Ovary (tissue), 9 donors: ENCODE results near the gene TCEAL9. TPM values are rescaled to one million over a fixed set of nuclear protein-coding genes. Genes with fewer than 3 reads are reported as not detected.
"Not testable (repeated sequence)": the region's sequence is repeated elsewhere in the genome, so short reads cannot be mapped to it uniquely, and the experiment has no call there.

Experiments used
- DNase-seq, 5 donors: peaks; one replicate each; pipeline ENCODE4 v3.0.0-alpha.2; 2019 to 2020
- H3K27ac ChIP-seq, 2 donors: fragments of 200-600 bp; one replicate each; pipeline versions ENCODE4 v1.5.1 to v1.8.0; 2019 to 2022
- H3K27me3 ChIP-seq: fragments of 200-600 bp; one replicate; pipeline ENCODE4 v1.8.0; 2022
- H3K36me3 ChIP-seq: fragments of 200-600 bp; sonication (generic); one replicate; pipeline ENCODE4 v1.5.1; 2019
- H3K4me1 ChIP-seq: one replicate; pipeline ENCODE4 v1.8.1; 2013; ENCODE audit warnings: mild to moderate bottlenecking, moderate library complexity; ENCODE audit not compliant: insufficient read depth
- H3K4me3 ChIP-seq: fragments of 200-600 bp; sonication (generic); one replicate; pipeline ENCODE4 v1.5.1; 2017
- H3K9me3 ChIP-seq, 2 donors: fragments of 200-600 bp in 1 of 2; sonication (generic) in 1 of 2; one replicate each; pipeline versions ENCODE4 v1.5.1 to v1.8.1; 2013 to 2019; ENCODE audit warnings: mild to moderate bottlenecking in 1 of 2, moderate library complexity in 1 of 2
- CTCF ChIP-seq, 3 donors: fragments of 450-650 bp in 2 of 3; fragments of 200-600 bp in 1 of 3; IDR thresholded peaks; one replicate each; pipeline versions ENCODE4 v1.5.1 to v1.8.0; 2016 to 2022; ENCODE audit warnings: antibody characterized with exemption in 3 of 3, mild to moderate bottlenecking in 1 of 3
- EP300 ChIP-seq: sonication (generic); formaldehyde crosslinking; IDR thresholded peaks from one replicate; pipeline ENCODE4 v1.6.1; 2017; ENCODE audit warnings: antibody characterized with exemption
- POLR2A ChIP-seq: fragments of 450-650 bp; IDR thresholded peaks from one replicate; pipeline ENCODE4 v1.6.1; 2017; ENCODE audit warnings: antibody characterized with exemption, mild to moderate bottlenecking, moderate library complexity
- WGBS, 3 donors: extraction: QIAGEN DNeasy Blood & Tissue Kit in 1 of 3; methylation state at CpG; one replicate each; pipeline versions ENCODE4 v1.1.5 to v1.1.7; 2013 to 2017; 5-methylcytosine and 5-hydroxymethylcytosine counted together
- intact Hi-C, 4 donors: fragments of 100-400 bp; cut with DNase I; formaldehyde crosslinking; loops; one replicate each; pipeline versions ENCODE4 v1.11.0 to v1.15.1; 2022 to 2023
- polyA plus RNA-seq, 2 donors: library from polyadenylated mRNA; stranded (reverse); fragments of 200-250 nt in 1 of 2; fragments of 350-450 nt in 1 of 2; fragmentation: Illumina TruSeq in 1 of 2; extraction: RNeasy Lipid Tissue Mini Kit (QIAGEN cat#74804) in 1 of 2; gene quantifications; one replicate each; pipeline ENCODE4 v1.2.3, GENCODE V29; 2013 to 2014
- total RNA-seq, 7 donors: library from RNA; depleted of rRNA in 2 of 7; stranded (reverse); fragments of >200 nt in 2 of 7; fragmentation: NEBNext Ultra II Directional in 3 of 7; extraction: Animal tissue kit (Norgen Biotek cat#: 25700) in 3 of 7; gene quantifications; one replicate each; pipeline versions ENCODE4 v1.1.0 to v1.2.4, GENCODE V29; 2016 to 2023
- donor health status: DM: no; HTN: no; CAD: no; lungs with moderate emphysema.
- donor health status: DM: no; HTN: no; CAD: no.
- donor health status: Bipolar disorder and iron deficiency.
- donor health status: DM: yes; HTN: yes; CAD: no.
- donor health status: DM: no; HTN: no; CAD: no.
- donor health status: DM: yes; HTN: yes; CAD: no.

The TCEAL9 gene
- total and polyA plus RNA-seq, 9 donors = 78.0 to 246 (median 172) TPM

- intact Hi-C loops = no loop called here
- Histone ChIP-seq H3K27me3 (no peaks in the 10 kb centered on the region), H3K4me3 (no peak overlapping the region), H3K9me3 (no peaks in the 10 kb centered on the region), H3K27ac (no peak overlapping the region), H3K4me1 (no peaks in the 10 kb centered on the region), H3K36me3 (no peaks in the 10 kb centered on the region)
- DNase-seq = no peak
- TF ChIP-seq CTCF (IDR thresholded peaks at IDR 0.05) = no peak
- no peak for TF ChIP-seq POLR2A
- no peak for TF ChIP-seq EP300
- 54 to 62% (median 54%) methylated on average over 29 of the region's 29 CpGs for WGBS, 3 donors
Observed at GRCh38 chrX:103347682-103348397, 8.5 kb upstream of the TCEAL9 start.

- DNase-seq = peak; percentile 37 to 67 (median 52)
- Histone ChIP-seq H3K27me3 (no peaks in the 10 kb centered on the region), H3K36me3 (no peaks in the 10 kb centered on the region), H3K9me3 (no peaks in the 10 kb centered on the region), H3K4me1 (no peaks in the 10 kb centered on the region), H3K27ac (peak overlapping the region; percentile 87 to 97), H3K4me3 (peak overlapping the region; percentile 56)
- intact Hi-C loops = no loop called here
- WGBS, 3 donors = 13 to 25% (median 14%) methylated on average over 13 of the region's 13 CpGs
- TF ChIP-seq EP300 (no peak), CTCF (IDR thresholded peaks at IDR 0.05) (no peak), POLR2A (no peak)
Observed at GRCh38 chrX:103356858-103357257, 552 bp downstream of the TCEAL9 start.

DNA sequence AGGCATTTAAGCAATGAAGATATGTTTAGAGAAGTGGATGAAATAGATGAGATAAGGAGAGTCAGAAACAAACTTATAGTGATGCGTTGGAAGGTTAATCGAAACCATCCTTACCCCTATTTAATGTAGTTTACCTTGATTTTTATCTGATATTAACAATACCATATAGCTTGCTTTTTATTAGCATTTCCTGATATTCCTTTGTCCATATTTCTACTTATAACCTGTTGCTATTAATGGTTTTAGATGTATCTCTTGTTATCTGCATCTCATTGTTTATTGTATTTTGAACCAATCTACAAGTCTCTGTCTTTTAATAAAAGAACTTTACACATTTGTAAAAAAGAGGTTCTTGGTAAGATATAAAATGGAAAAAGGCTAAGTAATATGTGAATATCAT, 1.6 kb downstream of the TCEAL9 start:
- Histone ChIP-seq H3K27ac (peak overlapping the region; percentile 87 to 97), H3K4me3 (no peak overlapping the region), H3K9me3 (no peaks in the 10 kb centered on the region), H3K27me3 (no peaks in the 10 kb centered on the region), H3K36me3 (no peaks in the 10 kb centered on the region), H3K4me1 (no peaks in the 10 kb centered on the region)
- intact Hi-C loops = no loop called here
- WGBS, 3 donors = 67 to 81% (median 72%) methylated on average over 2 of the region's 2 CpGs
- TF ChIP-seq CTCF (IDR thresholded peaks at IDR 0.05) = no peak
- no peak for DNase-seq

DNA sequence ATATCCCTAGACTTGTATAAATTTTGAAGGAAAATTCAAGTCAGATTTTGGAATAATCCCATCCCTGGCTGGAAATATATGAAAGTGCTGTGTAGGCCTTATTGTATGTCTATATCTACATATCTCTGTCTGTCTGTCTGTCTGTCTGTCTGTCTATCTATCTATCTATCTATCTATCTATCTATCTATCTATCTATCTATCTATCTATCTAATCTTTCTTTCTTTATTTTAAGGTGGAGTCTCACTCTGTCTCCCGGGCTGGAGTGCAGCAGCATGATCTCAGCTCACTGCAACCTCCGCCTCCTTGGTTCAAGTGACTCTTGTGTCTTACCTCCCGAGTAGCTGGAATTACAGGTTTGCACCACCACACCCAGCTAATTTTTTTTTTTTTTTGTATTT, 3.3 kb downstream of the TCEAL9 start:
- DNase-seq, H3K4me3 ChIP-seq, H3K9me3 ChIP-seq, H3K27me3 ChIP-seq, intact Hi-C loops, H3K36me3 ChIP-seq, H3K4me1 ChIP-seq: not testable (repeated sequence)
- 82 to 88% (median 87%) methylated on average over 3 of the region's 3 CpGs for WGBS, 3 donors
- peak overlapping the region in 1 of 2 donors; percentile 56 for H3K27ac ChIP-seq

GRCh38 chrX:103360092-103360491, 3.8 kb downstream of the TCEAL9 start:
- no peaks in the 10 kb centered on the region for H3K4me1 ChIP-seq
- H3K9me3 ChIP-seq = no peaks in the 10 kb centered on the region
- peak overlapping the region in 1 of 2 donors; percentile 56 for H3K27ac ChIP-seq
- H3K27me3 ChIP-seq = no peaks in the 10 kb centered on the region
- TF ChIP-seq EP300 = no peak
- TF ChIP-seq POLR2A = no peak
- TF ChIP-seq CTCF (IDR thresholded peaks at IDR 0.05) = no peak
- H3K4me3 ChIP-seq = no peak overlapping the region
- no peak for DNase-seq
- H3K36me3 ChIP-seq = no peaks in the 10 kb centered on the region
- 76 to 84% (median 78%) methylated on average over 2 of the region's 2 CpGs for whole genome bisulfite sequencing, 3 donors
- intact Hi-C loops = no loop called here
